Astrocyte of the cerebellum (primary cell): ENCODE measurements around the gene FCER1A.

Experiments
- DNase-seq: peaks from one replicate; pipeline ENCODE4 v3.0.0-alpha.2; 2011; ENCODE audit warnings: low read depth
- H3K4me3 ChIP-seq: 2 replicates; pipeline ENCODE4 v1.5.1; 2011; ENCODE audit warnings: mild to moderate bottlenecking, low read depth, low read length, moderate library complexity
- CTCF ChIP-seq: IDR thresholded peaks from 2 replicates; pipeline ENCODE4 v1.5.1; 2012; ENCODE audit warnings: low read length, low read depth, moderate library complexity, mild to moderate bottlenecking; ENCODE audit errors: missing control alignments
- in situ Hi-C: cut with HindIII; loops from 2 replicates; pipeline ENCODE4 v1.10.0; 2017; ENCODE audit warnings: low sequenced_read_pairs

FCER1A gene

GRCh38 chr1:159307346-159308020 is 5.3 kb downstream of the FCER1A start:
- H3K4me3 ChIP-seq = no peak overlapping the region
- no peak for TF ChIP-seq CTCF
- DNase-seq = no peak
- in situ Hi-C loops = no loop called here

- in situ Hi-C loops = no loop called here
These were observed 9.5 kb downstream of the FCER1A start for GRCh38 chr1:159311679-159312078.

GRCh38 chr1:159315381-159315780 is 13.2 kb downstream of the FCER1A start:
- no peak overlapping the region for H3K4me3 ChIP-seq
- in situ Hi-C loops = no loop called here
- no peak for TF ChIP-seq CTCF
- no peak for DNase-seq

More at GRCh38 chr1:159311679-159312078, 9.5 kb downstream of the FCER1A start:
- H3K4me3 ChIP-seq = no peak overlapping the region
- no peak for DNase-seq
- TF ChIP-seq CTCF = no peak

GRCh38 chr1:159318784-159319551 is 16.8 kb downstream of the FCER1A start:
- no peak overlapping the region for H3K4me3 ChIP-seq
- TF ChIP-seq CTCF = no peak
- DNase-seq = no peak
- in situ Hi-C loops = no loop called here

GRCh38 chr1:159334797-159335196 is 32.7 kb downstream of the FCER1A start:
- no peak for TF ChIP-seq CTCF
- in situ Hi-C loops = no loop called here
- no peak for DNase-seq
- H3K4me3 ChIP-seq = no peak overlapping the region

- no peak for DNase-seq
- H3K4me3 ChIP-seq = no peak overlapping the region
- TF ChIP-seq CTCF = no peak
- in situ Hi-C loops = no loop called here
These were observed 35.9 kb downstream of the FCER1A start for GRCh38 chr1:159338018-159338417.
